HG02852 (cell line): ENCODE data around the gene SDF2L1.
"Not testable (repeated sequence)": the region's sequence is repeated elsewhere in the genome, so short reads cannot be mapped to it uniquely, and the experiment has no call there.

Experiments
- ATAC-seq: cut with Tn5 transposase; IDR thresholded peaks from one replicate; pipeline ENCODE4 v1.9.1; 2021; ENCODE audit warnings: mild to moderate bottlenecking, moderate library complexity; ENCODE audit not compliant: unreplicated experiment

SDF2L1 gene

DNA sequence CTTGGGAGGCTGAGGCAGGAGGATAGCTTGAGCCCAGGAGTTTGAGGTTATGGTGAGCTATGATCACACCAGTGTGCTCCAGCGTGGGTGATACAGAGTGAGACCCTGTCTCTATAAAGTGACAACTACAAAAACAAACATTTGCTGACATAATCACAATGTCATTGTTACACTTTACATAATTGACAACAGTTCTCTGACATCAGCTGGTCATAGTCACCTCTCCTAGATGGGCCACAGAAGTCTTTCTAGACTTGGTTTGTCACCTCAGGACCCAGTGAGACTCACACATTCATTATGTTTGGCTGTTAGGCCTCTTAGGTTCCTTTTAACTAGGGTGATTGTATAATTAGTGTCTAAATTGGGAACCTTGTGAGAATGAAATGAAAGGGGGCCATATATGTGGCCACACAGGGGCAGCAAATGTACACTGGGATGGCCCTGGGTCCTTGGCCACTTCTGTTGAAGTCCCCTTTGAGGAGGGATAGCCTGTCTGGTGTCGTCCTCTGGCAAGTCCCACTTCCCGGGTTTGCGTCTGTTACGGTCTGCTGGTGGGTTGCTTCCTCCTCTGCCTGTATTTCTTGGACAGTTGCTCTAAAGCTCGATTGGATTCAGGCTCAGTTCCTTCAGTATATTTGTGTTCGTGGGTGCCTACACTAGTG is 17.9 kb downstream of the SDF2L1 start:
- ATAC-seq = no peak

DNA sequence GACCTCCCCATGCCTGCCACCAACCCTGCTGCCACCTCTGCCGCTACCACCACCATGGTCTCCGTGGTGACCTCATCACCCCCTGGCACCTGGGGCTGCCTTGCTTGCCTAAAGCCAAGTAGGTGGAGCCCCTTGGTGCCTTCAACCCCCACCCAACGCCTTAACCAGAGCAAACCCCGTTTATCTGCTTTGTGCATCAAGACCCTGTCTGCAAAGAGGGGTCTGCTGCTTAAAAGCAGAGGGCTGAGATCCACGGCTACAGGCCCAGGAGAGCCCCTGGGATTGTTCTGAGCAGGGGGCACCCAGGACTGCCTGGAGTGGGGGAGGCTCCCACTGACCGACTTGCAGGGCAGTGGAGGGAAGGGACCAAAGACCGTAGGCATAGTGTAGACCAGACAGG is 18.8 kb downstream of the SDF2L1 start:
- ATAC-seq = no peak

DNA sequence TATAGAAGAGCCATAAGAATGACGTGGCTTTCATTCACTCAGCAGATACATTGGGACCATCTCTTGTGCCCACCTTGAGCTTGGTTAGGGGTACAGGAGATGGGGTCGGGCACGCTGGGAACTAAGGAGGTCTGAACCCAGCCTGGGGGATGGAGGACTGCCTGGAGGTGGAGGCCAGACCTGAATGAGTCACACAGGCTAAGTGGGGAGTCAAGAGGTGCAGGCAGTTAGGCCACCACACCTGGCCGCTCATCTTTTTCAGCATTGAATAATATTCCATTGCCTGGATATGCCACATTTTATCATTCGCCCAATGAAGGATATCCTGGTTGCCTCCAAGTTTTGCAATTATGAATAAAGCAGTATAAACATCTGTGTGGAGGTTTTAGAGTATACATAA is 19.9 kb downstream of the SDF2L1 start:
- ATAC-seq = no peak

- ATAC-seq = no peak
These were observed 21.6 kb downstream of the SDF2L1 start for GRCh38 chr22:21663738-21664137.

- ATAC-seq = no peak
These were observed 23.1 kb downstream of the SDF2L1 start for GRCh38 chr22:21665047-21665851.

DNA sequence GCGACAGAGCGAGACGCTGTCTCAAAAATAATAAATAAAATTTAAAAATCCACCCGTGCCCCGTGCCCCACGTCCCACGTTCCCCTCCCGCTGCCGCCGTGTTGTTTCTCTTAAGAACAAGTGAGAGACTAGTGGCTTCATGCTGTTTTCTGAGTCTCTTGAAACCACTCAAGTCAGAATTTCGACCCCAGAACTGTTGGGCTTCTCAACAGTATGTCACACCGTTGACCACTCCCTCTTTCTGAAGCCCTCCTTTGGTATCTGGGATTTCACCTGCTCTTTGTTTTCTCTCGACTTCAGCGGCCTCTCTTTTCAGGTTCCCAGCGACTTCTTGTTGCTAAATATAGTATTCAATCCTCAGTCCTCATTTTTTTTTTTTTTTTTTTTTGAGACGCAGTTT is 24.7 kb downstream of the SDF2L1 start:
- ATAC-seq = no peak

GRCh38 chr22:21669026-21669425 is 26.9 kb downstream of the SDF2L1 start:
- ATAC-seq = no peak

DNA sequence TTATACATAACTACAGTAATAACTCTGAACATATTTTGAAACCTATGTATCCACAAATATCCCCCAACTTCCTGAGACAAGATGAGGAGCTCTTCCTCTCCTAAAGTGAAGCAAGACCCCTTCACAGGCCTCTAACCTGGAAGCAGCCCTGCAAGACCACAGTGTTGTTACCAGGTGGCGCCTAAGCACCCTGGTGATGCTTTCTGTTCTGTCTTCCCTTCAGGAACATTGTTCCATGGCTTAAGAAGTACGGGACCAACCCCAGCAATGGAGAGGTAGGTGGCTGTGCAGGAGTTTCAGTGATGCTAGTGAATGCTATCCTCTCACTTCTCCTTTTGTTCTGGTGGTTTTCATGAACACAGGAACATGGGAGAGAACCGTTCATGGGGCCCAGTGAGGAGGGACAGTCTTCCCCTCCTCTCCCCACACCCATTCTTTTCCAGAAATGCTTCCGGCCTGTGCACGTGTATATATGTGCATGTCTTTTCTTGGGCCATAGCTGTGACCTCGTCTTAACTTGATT is 30.1 kb downstream of the SDF2L1 start:
- ATAC-seq = no peak

DNA sequence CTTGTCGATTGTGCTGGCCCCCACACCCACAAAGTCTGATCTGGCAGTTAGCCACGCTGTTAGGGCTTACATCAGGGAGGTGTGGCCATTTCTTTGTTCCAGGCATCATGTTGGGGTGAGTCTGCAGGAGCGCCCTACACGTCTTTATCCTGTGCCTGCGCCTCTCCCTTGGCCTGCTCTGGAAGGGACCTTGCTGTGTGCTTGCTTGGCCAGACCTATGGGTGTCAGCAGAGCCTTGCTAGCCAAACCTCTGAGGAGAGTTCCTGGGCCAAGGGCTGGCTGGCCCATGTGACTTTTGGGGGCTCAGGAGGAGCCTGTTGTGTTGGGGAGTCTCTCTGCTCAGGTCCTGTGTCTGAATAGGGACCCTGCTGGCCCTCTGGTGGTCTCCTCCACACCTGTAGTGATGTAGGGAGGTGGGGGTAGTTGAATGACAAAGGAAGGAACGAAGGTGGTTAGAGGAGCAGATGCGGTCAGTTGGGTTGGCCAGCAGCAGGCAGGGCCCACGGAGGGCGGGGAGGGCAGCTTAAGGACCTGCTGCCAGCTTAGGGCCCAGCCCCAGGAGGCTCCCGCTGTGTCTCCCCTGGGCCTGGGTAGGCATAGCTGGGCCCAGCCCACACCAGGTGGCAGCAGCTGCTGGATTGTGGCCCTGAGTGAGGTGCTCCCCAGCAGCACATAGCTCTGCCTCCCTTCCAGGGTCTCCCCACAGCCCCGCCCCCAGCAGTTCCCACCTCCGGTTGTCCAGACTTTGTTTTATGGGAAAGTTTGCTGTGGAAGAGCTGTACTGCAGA is 31.6 kb downstream of the SDF2L1 start:
- ATAC-seq = no peak

DNA sequence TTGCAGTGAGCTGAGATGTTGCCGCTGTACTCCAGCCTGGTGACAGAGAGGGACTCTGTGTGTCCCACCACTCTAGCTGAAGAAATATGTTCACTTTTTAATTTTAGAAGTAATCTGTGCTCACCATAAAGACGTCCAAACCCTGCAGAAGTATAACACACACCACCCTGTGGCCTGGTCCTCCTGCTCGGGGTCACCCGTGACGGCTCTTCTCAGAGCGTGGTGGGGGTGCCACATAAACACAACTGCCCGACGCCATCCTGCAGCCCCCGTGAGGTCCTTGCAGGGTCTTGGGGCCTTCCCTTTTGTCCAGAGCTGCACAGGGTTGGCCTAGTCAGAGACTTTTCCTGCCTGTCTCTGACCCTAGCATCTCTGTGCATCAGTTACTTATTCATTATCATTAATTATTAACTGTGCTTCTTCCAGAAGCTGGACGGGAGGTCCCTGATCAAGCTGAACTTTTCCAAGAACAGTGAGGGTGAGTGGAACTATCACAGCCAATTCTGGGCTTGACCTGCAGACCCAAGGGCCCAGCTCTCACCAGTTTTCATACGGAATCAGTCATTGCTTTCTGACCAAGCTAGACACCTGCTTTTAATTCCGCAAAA is 32.6 kb downstream of the SDF2L1 start:
- no peak for ATAC-seq

GRCh38 chr22:21677606-21678443 is 35.7 kb downstream of the SDF2L1 start:
- ATAC-seq = no peak

DNA sequence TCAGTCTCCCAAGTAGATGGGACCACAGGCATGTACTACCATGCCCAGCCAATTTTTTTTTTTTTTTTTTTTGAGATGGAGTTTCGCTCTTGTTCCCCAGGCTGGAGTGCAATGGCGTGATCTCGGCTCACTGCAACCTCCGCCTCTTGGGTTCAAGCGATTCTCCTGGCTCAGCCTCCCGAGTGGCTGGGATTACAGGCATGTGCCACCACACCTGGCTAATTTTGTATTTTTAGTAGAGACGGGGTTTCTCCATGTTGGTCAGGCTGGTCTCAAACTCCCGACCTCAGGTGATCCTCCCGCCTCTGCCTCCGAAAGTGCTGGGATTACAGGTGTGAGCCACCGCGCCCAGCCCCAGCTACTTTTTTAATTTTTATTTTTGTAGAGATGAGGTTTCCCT is 36.7 kb downstream of the SDF2L1 start:
- ATAC-seq = not testable (repeated sequence)

DNA sequence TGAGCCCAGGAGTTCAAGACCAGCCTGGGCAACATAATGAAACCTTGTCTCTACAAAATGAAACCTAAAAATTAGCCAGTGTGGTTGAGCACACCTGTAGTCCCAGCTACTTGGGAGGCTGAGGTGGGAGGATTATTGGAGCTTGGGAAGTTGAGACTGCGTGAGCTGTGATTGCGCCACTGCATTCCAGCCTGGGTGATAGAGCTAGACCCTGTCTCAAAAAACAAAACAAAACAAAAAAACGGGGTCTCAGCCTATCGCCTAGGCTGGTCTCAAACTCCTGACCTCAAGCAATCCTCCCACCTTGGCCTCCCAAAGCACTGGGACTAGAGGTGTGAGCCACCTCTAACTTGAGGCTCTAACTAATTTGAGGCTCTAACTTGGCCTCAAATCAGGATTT is 37.3 kb downstream of the SDF2L1 start:
- ATAC-seq = no peak

GRCh38 chr22:21680830-21681565 is 38.9 kb downstream of the SDF2L1 start:
- no peak for ATAC-seq

DNA sequence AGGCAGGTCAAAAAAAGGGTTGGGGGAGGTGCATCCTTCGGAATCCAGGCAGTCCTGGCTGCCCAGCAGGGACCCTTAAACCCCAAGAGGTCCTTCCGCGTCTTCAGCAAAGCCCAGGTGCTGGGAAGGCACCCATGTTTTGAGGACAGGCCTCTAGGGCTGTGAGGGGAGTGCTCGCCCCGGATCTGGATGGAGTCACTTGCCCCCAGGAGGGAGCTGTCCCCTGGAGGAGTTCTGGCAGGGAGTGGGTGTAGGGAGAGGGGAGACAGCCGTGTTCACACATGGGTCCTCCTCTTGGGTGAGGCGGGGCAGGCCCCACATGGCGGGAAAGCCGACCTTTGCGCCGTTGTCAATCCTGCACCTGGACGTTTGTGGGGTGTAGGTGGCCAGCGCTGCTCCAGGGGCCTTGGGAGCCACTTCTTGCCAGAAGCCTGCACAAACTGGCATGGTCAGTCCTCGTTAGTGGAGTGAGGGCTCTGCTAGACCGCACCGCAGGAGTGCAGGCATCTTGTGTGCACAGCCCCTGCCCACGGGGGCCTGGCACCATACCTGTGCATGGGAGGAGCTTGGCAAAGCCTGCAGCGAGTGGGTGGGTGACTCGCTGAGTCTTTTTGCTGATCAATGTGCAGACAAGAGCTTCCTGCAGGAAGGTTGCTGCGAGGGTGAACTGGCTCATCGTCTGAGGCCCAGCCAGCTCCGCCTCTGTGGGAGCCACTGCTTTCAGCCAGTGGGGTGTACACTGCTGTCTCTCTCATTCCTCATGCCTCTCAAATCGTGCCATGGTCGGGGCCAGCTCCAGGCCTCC is 39.7 kb downstream of the SDF2L1 start:
- ATAC-seq = no peak

DNA sequence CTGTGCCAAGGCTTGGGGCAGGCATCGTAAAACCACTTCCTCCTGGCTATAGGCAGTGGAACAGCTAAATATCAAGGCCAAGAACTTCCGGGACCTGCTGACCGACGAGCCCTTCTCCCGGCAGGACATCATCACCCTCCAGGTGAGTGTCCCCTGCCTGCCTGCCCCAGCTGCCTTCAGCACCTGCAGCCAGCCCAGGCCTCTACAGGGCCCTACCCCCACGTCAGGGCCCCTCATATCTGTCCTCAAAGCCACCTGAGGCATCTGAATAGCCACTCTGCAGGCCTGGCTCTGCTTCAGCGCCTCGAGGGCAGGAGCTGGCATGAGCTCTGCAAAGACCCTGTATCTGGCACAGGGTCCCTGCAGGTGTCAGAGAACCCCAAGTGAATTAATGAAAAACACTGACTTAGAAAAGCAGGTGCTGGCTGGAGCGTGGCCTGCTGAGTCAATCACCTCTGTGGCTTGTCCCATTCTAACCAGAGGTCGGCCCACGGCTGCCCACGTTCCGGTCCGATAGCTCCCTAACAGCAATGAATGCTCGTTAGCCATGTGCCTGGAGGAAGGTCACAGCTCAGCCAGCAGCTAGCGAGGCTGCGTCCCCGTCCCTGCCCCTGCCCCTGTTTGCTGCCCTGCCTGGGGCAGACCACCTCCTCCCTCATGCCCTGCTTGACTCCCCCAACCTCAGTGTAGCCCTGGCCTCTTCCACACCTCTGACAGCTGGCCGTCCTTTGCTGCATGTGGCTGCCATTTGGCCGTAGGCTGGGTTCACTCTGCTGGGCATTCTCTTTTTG is 40.5 kb downstream of the SDF2L1 start:
- no peak for ATAC-seq

DNA sequence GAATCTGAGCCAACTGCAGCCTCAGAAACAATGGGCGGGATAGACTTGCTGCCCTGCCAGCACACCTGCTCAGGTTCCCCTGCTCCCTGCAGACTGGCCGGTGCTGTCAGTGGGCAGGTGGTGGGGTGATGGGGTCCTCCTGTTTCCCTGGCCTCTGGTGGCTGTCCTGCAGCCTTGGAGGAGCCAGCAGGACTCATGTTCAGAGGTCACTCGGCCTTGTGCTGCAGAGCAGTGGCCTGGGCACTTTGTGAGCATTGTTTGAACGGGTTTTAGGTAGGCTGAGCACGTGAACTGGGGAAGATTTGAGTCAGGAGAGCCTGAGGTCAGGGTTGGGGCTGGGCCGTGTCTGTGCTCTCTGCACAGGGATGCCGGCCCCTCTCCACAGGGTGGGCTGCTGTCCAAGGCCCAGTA is 41.3 kb downstream of the SDF2L1 start:
- no peak for ATAC-seq
